Breast epithelium (tissue), 4 donors: ENCODE results near the gene PDZD2. TPM values are rescaled to one million over a fixed set of nuclear protein-coding genes. Genes with fewer than 3 reads are reported as not detected.

Source experiments
- DNase-seq, 2 donors: peaks; one replicate each; pipeline ENCODE4 v3.0.0-alpha.2; 2019; ENCODE audit warnings: low spot score in 2 of 2
- H3K27ac ChIP-seq, 2 donors: fragments of 200-600 bp; sonication (generic) in 1 of 2; one replicate each; pipeline ENCODE4 v1.5.1; 2016 to 2019; ENCODE audit warnings: mild to moderate bottlenecking in 1 of 2
- H3K27me3 ChIP-seq, 2 donors: fragments of 200-600 bp; sonication (generic) in 1 of 2; one replicate each; pipeline versions ENCODE4 v1.5.1 to v1.6.0; 2017 to 2019; ENCODE audit warnings: control low read depth in 1 of 2, mild to moderate bottlenecking in 1 of 2
- H3K36me3 ChIP-seq: fragments of 200-600 bp; one replicate; pipeline ENCODE4 v1.5.1; 2019
- H3K4me1 ChIP-seq, 2 donors: fragments of 200-600 bp; sonication (generic); one replicate each; pipeline ENCODE4 v1.5.1; 2016 to 2019; ENCODE audit warnings: control low read depth in 1 of 2
- H3K4me3 ChIP-seq, 3 donors: fragments of 200-600 bp; sonication (generic); 1 replicate in 2 of 3; 2 replicates in 1 of 3; pipeline ENCODE4 v1.5.1; 2016 to 2019; ENCODE audit warnings: mild to moderate bottlenecking in 3 of 3, moderate library complexity in 2 of 3
- H3K9me3 ChIP-seq, 2 donors: fragments of 200-600 bp; sonication (generic) in 1 of 2; one replicate each; pipeline ENCODE4 v1.5.1; 2016 to 2019; ENCODE audit warnings: control low read depth in 1 of 2
- POLR2A ChIP-seq: fragments of 450-650 bp; IDR thresholded peaks from one replicate; pipeline ENCODE4 v1.6.1; 2016; ENCODE audit warnings: antibody characterized with exemption, mild to moderate bottlenecking, moderate library complexity
- POLR2AphosphoS5 ChIP-seq, 3 donors: sonication (generic); formaldehyde crosslinking; IDR thresholded peaks; one replicate each; pipeline ENCODE4 v1.6.1; 2017; ENCODE audit warnings: antibody characterized with exemption in 3 of 3
- intact Hi-C: fragments of 100-400 bp; cut with DNase I; formaldehyde crosslinking; loops from one replicate; pipeline ENCODE4 v1.15.1; 2023; ENCODE audit warnings: low total_unique reads
- total RNA-seq, 3 donors: library from RNA; depleted of rRNA; stranded (reverse); fragments of >200 nt; gene quantifications; one replicate each; pipeline ENCODE4 v1.1.0, GENCODE V29; 2016
- TF ChIP-seq, protein P1 (sequence below), 3 donors: fragments of 450-650 bp; IDR thresholded peaks; one replicate each; pipeline ENCODE4 v1.5.1; 2016 to 2017; ENCODE audit warnings: antibody characterized with exemption in 3 of 3, mild to moderate bottlenecking in 3 of 3, moderate library complexity in 3 of 3

PDZD2 gene
- total RNA-seq, 3 donors from 2014 or later, result 16.8 to 23.3 (median 17.7) TPM

DNA sequence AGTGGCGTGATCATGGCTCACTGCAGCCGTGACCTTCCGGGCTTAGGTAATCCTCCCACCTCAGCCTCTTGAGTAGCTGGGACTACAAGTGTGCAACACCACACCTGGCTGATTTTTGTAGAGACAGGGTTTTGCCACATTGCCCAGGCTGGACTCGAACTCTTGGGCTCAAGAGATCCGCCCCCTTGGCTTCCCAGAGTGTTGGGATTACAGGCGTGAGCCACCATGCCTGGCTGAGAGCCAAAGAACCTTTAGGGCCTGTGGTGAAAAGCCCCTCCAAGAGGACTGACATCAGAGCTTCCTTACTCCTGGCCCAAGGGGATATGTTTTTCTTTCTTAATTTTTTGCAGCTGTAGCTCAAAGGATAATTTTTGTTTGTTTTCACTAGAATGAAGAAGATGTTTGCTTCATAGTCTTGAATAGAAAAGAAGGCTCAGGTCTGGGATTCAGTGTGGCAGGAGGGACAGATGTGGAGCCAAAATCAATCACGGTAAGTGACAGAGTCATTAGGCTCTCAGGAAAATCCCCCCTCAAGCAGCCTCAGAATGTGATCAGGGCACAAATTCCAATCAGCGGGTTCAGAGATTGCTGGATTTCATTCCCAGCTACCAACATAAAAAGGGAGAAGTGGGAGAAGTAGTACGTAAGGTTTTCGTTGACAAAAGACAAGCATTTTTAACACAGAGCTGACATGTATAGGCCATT, 458.1 kb downstream of the PDZD2 start:
- intact Hi-C loops, result no loop called here
- TF ChIP-seq POLR2AphosphoS5 (IDR thresholded peaks at IDR 0.05) (no peak), POLR2A (no peak)
- TF ChIP-seq, protein P1, sequence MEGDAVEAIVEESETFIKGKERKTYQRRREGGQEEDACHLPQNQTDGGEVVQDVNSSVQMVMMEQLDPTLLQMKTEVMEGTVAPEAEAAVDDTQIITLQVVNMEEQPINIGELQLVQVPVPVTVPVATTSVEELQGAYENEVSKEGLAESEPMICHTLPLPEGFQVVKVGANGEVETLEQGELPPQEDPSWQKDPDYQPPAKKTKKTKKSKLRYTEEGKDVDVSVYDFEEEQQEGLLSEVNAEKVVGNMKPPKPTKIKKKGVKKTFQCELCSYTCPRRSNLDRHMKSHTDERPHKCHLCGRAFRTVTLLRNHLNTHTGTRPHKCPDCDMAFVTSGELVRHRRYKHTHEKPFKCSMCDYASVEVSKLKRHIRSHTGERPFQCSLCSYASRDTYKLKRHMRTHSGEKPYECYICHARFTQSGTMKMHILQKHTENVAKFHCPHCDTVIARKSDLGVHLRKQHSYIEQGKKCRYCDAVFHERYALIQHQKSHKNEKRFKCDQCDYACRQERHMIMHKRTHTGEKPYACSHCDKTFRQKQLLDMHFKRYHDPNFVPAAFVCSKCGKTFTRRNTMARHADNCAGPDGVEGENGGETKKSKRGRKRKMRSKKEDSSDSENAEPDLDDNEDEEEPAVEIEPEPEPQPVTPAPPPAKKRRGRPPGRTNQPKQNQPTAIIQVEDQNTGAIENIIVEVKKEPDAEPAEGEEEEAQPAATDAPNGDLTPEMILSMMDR (IDR thresholded peaks at IDR 0.05), result no peak
- no peak for DNase-seq
- Histone ChIP-seq H3K27me3 (no peaks in the 10 kb centered on the region), H3K9me3 (no peaks in the 10 kb centered on the region), H3K4me3 (no peak overlapping the region), H3K36me3 (no peaks in the 10 kb centered on the region), H3K27ac (no peak overlapping the region), H3K4me1 (no peaks in the 10 kb centered on the region)

DNA sequence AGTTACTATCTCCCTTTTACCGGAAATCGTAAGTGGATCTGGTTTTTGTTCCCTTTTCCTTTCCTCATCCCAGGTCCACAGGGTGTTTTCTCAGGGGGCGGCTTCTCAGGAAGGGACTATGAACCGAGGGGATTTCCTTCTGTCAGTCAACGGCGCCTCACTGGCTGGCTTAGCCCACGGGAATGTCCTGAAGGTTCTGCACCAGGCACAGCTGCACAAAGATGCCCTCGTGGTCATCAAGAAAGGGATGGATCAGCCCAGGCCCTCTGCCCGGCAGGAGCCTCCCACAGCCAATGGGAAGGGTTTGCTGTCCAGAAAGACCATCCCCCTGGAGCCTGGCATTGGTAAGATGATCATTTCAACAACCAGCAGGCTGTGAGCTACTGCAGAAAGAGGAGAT, 459.4 kb downstream of the PDZD2 start:
- H3K9me3 ChIP-seq, result no peaks in the 10 kb centered on the region
- H3K4me3 ChIP-seq, result no peak overlapping the region
- intact Hi-C loops, result no loop called here
- no peak for DNase-seq
- no peaks in the 10 kb centered on the region for H3K27me3 ChIP-seq
- peaks cover 3% of the 10 kb centered on the region for H3K36me3 ChIP-seq
- no peak overlapping the region for H3K27ac ChIP-seq
- no peak for TF ChIP-seq POLR2A
- TF ChIP-seq POLR2AphosphoS5 (IDR thresholded peaks at IDR 0.05), result no peak
- TF ChIP-seq, protein P1 (IDR thresholded peaks at IDR 0.05), result no peak
- no peaks in the 10 kb centered on the region for H3K4me1 ChIP-seq

DNA sequence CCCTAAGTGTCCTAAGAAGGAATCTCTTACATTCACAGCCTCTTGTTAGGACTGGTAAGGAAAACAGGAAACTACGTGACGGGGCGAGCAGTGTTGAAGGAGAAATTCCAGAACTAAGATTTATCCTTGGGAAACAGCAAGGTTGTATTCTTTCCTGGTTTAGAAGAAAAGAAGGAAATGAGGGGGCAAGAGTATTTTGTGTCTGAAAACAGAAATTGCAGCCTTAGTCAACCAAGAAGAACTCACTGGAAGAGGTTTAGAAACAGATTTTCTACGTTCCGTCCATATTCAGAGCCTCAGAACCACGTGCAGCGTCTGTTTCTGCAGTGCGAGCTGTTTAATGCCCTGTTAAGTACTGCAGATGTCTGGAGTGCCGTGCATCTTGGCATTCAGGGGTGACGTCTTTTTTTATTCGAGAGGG, 460.0 kb downstream of the PDZD2 start:
- Histone ChIP-seq H3K36me3 (peaks cover 9% of the 10 kb centered on the region), H3K4me3 (no peak overlapping the region), H3K27ac (no peak overlapping the region), H3K4me1 (no peaks in the 10 kb centered on the region), H3K9me3 (no peaks in the 10 kb centered on the region), H3K27me3 (no peaks in the 10 kb centered on the region)
- TF ChIP-seq POLR2A (no peak), POLR2AphosphoS5 (IDR thresholded peaks at IDR 0.05) (no peak)
- TF ChIP-seq, protein P1 (IDR thresholded peaks at IDR 0.05), result no peak
- intact Hi-C loops, result no loop called here
- DNase-seq, result no peak

DNA sequence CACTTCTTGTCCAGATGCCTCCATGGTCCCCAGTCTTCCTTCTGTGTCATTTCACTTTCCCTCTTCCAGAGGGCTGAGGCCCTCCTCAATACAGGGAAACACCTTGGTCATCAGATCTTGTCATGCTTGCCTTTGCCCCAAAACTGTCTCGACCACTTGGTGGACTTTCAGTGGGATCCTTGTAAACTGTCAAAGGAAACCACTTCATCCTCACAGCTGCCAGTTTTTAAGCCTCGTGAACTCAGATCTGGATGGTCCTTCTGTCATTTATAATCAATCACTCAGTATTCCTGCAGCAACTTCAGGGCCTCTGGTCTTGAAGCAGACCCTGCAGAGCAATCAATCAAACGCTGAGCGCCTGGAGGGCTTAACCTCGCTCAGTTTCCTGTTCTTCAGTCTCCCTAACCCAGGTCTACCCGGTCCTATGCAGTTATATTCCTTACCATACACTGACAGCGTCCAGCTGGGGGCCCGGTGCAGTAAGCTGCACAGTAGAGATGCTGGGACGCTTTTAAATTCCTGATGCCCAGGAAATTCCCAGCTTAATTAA, 460.6 kb downstream of the PDZD2 start:
- Histone ChIP-seq H3K4me1 (no peaks in the 10 kb centered on the region), H3K27me3 (no peaks in the 10 kb centered on the region), H3K9me3 (no peaks in the 10 kb centered on the region), H3K36me3 (peaks cover 9% of the 10 kb centered on the region), H3K4me3 (no peak overlapping the region), H3K27ac (no peak overlapping the region)
- DNase-seq, result no peak
- TF ChIP-seq, protein P1 (IDR thresholded peaks at IDR 0.05), result no peak
- no peak for TF ChIP-seq POLR2AphosphoS5 (IDR thresholded peaks at IDR 0.05)
- no peak for TF ChIP-seq POLR2A
- intact Hi-C loops, result no loop called here

DNA sequence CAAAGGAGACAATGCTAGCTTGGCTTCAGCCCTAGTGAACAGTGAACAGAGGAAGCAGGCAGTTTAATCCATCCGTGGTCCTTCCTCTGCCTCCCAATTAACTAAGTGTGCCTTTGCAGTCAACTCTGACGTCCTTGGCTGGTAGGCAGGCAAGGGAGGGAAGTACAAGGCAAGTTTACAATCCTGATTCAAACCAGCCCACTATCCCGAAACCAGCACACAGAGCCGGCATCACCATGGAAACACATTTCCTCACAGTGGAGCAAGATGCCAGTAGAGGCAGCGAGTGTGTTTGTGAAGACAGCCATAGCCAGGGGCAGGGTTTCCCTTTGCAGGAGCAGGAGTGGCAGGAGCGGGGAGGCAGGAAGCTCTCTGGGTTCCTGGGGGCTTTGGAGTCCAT, 461.3 kb downstream of the PDZD2 start:
- Histone ChIP-seq H3K9me3 (no peaks in the 10 kb centered on the region), H3K27ac (no peak overlapping the region), H3K36me3 (peaks cover 9% of the 10 kb centered on the region), H3K4me3 (no peak overlapping the region), H3K4me1 (no peaks in the 10 kb centered on the region), H3K27me3 (no peaks in the 10 kb centered on the region)
- TF ChIP-seq, protein P1 (IDR thresholded peaks at IDR 0.05), result no peak
- DNase-seq, result no peak
- intact Hi-C loops, result no loop called here
